Astrocyte (in vitro differentiated cells and primary cell): ENCODE data around the gene P4HA1. TPM values are rescaled to one million over a fixed set of nuclear protein-coding genes. Genes with fewer than 3 reads are reported as not detected.
A peak's percentile ranks its signal among the peaks of the same experiment; 100 is the strongest.

Experiments used
- DNase-seq: peaks from one replicate; pipeline ENCODE4 v3.0.0-alpha.2; 2010; ENCODE audit warnings: low read depth
- FAIRE-seq: peaks from 2 replicates; lab custom pipeline; 2011; peaks lifted over from hg19 to GRCh38; lab: Jason Lieb, UNC
- H2AFZ ChIP-seq: 2 replicates; pipeline ENCODE4 v1.6.0; 2012; ENCODE audit warnings: low read depth, low read length, inconsistent platforms
- H3K27ac ChIP-seq: 2 replicates; pipeline ENCODE4 v1.5.1; 2011; ENCODE audit warnings: low read depth, low read length, inconsistent platforms
- H3K27me3 ChIP-seq: 2 replicates; pipeline ENCODE4 v1.6.0; 2011; ENCODE audit warnings: low read length, inconsistent platforms; ENCODE audit not compliant: insufficient read depth
- H3K36me3 ChIP-seq: 2 replicates; pipeline ENCODE4 v1.5.1; 2011; ENCODE audit warnings: low read length, inconsistent platforms; ENCODE audit not compliant: insufficient read depth
- H3K4me1 ChIP-seq: 2 replicates; pipeline ENCODE4 v1.5.1; 2011; ENCODE audit warnings: low read length, inconsistent platforms; ENCODE audit not compliant: insufficient read depth
- H3K4me2 ChIP-seq: 2 replicates; pipeline ENCODE4 v1.6.0; 2012; ENCODE audit warnings: low read length, inconsistent platforms
- H3K4me3 ChIP-seq: 2 replicates; pipeline ENCODE4 v1.5.1; 2011; ENCODE audit warnings: low read depth, mild to moderate bottlenecking, low read length, inconsistent platforms; ENCODE audit not compliant: insufficient read depth
- H3K79me2 ChIP-seq: 2 replicates; pipeline ENCODE4 v1.6.0; 2012; ENCODE audit warnings: mild to moderate bottlenecking, low read length, inconsistent platforms; ENCODE audit not compliant: insufficient read depth
- H3K9ac ChIP-seq: 2 replicates; pipeline ENCODE4 v1.6.0; 2012; ENCODE audit warnings: mild to moderate bottlenecking, low read length, inconsistent platforms
- H3K9me3 ChIP-seq: 2 replicates; pipeline ENCODE4 v1.5.1; 2012; ENCODE audit warnings: low read depth, mild to moderate bottlenecking, low read length, inconsistent platforms; ENCODE audit not compliant: insufficient read depth
- H4K20me1 ChIP-seq: 2 replicates; pipeline ENCODE4 v1.6.0; 2012; ENCODE audit warnings: low read length, inconsistent platforms; ENCODE audit not compliant: insufficient read depth
- H3K27ac Mint-ChIP-seq: one replicate; pipeline ENCODE4 v1.8.0; 2021; ENCODE audit warnings: mild to moderate bottlenecking, mixed read lengths; ENCODE audit not compliant: unreplicated experiment
- H3K27me3 Mint-ChIP-seq: one replicate; pipeline ENCODE4 v1.8.0; 2021; ENCODE audit warnings: low read depth, mixed read lengths; ENCODE audit not compliant: unreplicated experiment
- H3K36me3 Mint-ChIP-seq: one replicate; pipeline ENCODE4 v1.8.0; 2021; ENCODE audit warnings: low read depth, mixed read lengths; ENCODE audit not compliant: unreplicated experiment
- H3K4me1 Mint-ChIP-seq: one replicate; pipeline ENCODE4 v1.8.0; 2021; ENCODE audit warnings: low read depth, mixed read lengths; ENCODE audit not compliant: unreplicated experiment
- H3K4me3 Mint-ChIP-seq: one replicate; pipeline ENCODE4 v1.8.0; 2021; ENCODE audit warnings: mild to moderate bottlenecking, moderate library complexity, mixed read lengths; ENCODE audit not compliant: unreplicated experiment
- H3K9me3 Mint-ChIP-seq: one replicate; pipeline ENCODE4 v1.8.0; 2021; ENCODE audit warnings: mild to moderate bottlenecking, mixed read lengths; ENCODE audit not compliant: unreplicated experiment
- EZH2 ChIP-seq: IDR thresholded peaks from 2 replicates; pipeline ENCODE4 v1.6.1; 2012; ENCODE audit warnings: mild to moderate bottlenecking, low read length, inconsistent platforms; ENCODE audit not compliant: insufficient read depth
- total RNA-seq: library from RNA; stranded (reverse); gene quantifications from 2 replicates; pipeline ENCODE4 v1.2.1, GENCODE V29; 2021
- TF ChIP-seq, protein P1 (sequence below): IDR thresholded peaks from 2 replicates; pipeline ENCODE4 v1.5.1; 2011; ENCODE audit warnings: low read depth, mild to moderate bottlenecking, inconsistent platforms, low read length, moderate library complexity; ENCODE audit not compliant: insufficient read depth

P4HA1 gene
- total RNA-seq, 1 donor from 2014 or later = 244 TPM

DNA sequence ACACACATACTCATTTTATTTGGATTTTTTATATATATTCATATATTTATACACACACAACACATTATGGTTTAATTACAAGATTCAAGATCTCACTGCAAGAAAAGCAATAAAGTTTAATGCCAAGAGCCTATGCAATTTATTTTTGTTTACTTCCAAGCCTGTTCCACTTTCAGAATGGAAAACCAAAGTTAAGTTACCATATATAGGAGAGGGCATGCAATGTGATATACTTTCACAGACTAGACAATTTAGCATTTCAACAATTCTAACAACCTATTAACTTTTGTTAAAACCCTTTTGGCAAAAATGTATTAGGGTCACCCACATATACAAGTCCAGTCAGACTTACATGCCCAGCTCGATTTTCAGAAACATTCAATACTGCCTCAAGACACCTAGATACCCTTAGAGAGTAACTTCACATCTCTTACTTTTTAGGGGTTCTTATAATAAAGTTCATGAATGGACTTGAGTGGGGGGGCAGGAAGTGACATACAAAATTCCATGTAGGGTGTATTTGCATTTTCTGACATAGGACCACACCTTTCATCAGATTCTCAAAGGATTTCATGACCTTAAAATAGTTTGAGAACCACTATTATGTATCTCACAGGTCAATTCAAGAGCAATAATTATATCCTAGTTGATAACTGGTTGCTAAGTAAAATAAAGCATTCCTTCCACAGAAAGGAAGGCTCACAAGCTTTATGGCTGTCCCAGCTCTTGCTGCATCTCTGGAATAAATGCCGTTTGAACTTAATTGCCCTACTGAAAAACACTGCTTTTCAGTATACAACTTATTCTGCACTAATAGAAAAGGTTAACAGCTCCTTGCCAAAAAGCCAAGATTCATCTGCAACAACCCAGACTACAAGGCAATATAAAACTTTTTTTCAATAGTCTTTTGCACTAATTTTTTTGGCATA lies 2.5 kb downstream of the P4HA1 start:
- H3K36me3 ChIP-seq = no peaks in the 10 kb centered on the region
- no peak overlapping the region for H2AFZ ChIP-seq
- no peak for FAIRE-seq
- peaks cover 71% of the 10 kb centered on the region for H3K79me2 ChIP-seq
- no peaks in the 10 kb centered on the region for H3K9me3 ChIP-seq
- H4K20me1 ChIP-seq = peaks cover 22% of the 10 kb centered on the region
- H3K27ac ChIP-seq = peak overlapping the region; percentile 93
- Mint-ChIP-seq H3K4me1 (peaks cover 18% of the 10 kb centered on the region), H3K36me3 (peaks cover 2% of the 10 kb centered on the region), H3K4me3 (peak overlapping the region; percentile 94), H3K27ac (peak overlapping the region; percentile 96), H3K9me3 (no peaks in the 10 kb centered on the region), H3K27me3 (no peaks in the 10 kb centered on the region)
- peak overlapping the region; percentile 94 for H3K4me3 ChIP-seq
- TF ChIP-seq, protein P1, sequence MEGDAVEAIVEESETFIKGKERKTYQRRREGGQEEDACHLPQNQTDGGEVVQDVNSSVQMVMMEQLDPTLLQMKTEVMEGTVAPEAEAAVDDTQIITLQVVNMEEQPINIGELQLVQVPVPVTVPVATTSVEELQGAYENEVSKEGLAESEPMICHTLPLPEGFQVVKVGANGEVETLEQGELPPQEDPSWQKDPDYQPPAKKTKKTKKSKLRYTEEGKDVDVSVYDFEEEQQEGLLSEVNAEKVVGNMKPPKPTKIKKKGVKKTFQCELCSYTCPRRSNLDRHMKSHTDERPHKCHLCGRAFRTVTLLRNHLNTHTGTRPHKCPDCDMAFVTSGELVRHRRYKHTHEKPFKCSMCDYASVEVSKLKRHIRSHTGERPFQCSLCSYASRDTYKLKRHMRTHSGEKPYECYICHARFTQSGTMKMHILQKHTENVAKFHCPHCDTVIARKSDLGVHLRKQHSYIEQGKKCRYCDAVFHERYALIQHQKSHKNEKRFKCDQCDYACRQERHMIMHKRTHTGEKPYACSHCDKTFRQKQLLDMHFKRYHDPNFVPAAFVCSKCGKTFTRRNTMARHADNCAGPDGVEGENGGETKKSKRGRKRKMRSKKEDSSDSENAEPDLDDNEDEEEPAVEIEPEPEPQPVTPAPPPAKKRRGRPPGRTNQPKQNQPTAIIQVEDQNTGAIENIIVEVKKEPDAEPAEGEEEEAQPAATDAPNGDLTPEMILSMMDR = no peak
- no peak for TF ChIP-seq EZH2
- H3K27me3 ChIP-seq = no peaks in the 10 kb centered on the region
- no peak for DNase-seq
- peak overlapping the region; percentile 98 for H3K9ac ChIP-seq
- H3K4me1 ChIP-seq = peaks cover 9% of the 10 kb centered on the region
- H3K4me2 ChIP-seq = peak overlapping the region; percentile 92

DNA sequence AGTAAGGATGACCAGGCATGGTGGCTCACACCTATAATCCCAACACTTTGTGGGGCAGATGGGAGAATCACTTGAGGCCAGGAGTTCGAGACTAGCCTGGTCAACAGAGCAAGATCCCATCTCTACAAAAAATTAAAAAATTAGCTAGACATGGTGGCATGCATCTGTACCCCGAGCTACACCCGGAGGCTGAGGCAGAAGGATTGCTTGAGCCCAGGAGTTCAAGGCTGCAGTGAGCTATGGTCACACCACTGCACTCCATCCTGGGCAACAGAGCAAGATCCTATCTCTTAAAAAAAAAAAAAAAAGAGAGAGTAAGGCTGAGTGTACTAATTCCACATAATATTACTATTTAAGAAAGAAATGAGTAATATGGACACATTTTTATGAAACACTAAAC lies 3.8 kb downstream of the P4HA1 start:
- Histone ChIP-seq H3K36me3 (no peaks in the 10 kb centered on the region), H2AFZ (no peak overlapping the region), H4K20me1 (peaks cover 30% of the 10 kb centered on the region), H3K4me1 (peaks cover 9% of the 10 kb centered on the region), H3K79me2 (peaks cover 84% of the 10 kb centered on the region), H3K27ac (no peak overlapping the region), H3K4me3 (no peak overlapping the region), H3K4me2 (no peak overlapping the region), H3K9me3 (no peaks in the 10 kb centered on the region), H3K27me3 (no peaks in the 10 kb centered on the region), H3K9ac (no peak overlapping the region)
- no peaks in the 10 kb centered on the region for H3K27me3 Mint-ChIP-seq
- no peak overlapping the region for H3K27ac Mint-ChIP-seq
- TF ChIP-seq EZH2 = no peak
- TF ChIP-seq, protein P1 = no peak
- H3K4me1 Mint-ChIP-seq = peaks cover 22% of the 10 kb centered on the region
- H3K9me3 Mint-ChIP-seq = no peaks in the 10 kb centered on the region
- no peak for DNase-seq
- peaks cover 4% of the 10 kb centered on the region for H3K36me3 Mint-ChIP-seq
- FAIRE-seq = no peak
- peak overlapping the region; percentile 84 for H3K4me3 Mint-ChIP-seq

DNA sequence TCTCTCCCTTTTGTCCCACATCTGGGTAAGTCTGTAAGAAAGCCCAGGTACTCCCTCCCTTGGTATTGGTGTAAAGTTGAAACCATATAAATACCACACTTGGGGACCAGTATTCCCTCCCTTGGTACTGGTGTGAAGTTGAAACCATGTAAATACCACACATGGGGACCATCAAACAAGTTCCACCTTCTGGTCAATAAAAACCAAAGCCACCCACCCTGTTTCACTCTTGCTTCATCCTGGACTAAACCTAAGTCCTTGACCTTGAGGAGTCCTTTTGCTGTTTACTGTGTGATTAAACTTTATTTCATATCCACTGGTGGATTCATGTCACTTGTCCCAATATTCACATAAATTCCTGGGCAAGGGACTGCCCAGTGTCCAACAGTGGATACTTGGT lies 8.4 kb downstream of the P4HA1 start:
- no peak overlapping the region for H3K9ac ChIP-seq
- H3K27me3 ChIP-seq = no peaks in the 10 kb centered on the region
- H3K27ac ChIP-seq = no peak overlapping the region
- H3K4me2 ChIP-seq = no peak overlapping the region
- Mint-ChIP-seq H3K27me3 (no peaks in the 10 kb centered on the region), H3K36me3 (peaks cover 7% of the 10 kb centered on the region), H3K4me1 (peaks cover 22% of the 10 kb centered on the region), H3K4me3 (peak overlapping the region; percentile 27), H3K9me3 (no peaks in the 10 kb centered on the region), H3K27ac (no peak overlapping the region)
- DNase-seq (no peak), FAIRE-seq (no peak)
- H2AFZ ChIP-seq = no peak overlapping the region
- no peaks in the 10 kb centered on the region for H3K9me3 ChIP-seq
- TF ChIP-seq, protein P1 = no peak
- no peak for TF ChIP-seq EZH2
- no peaks in the 10 kb centered on the region for H3K36me3 ChIP-seq
- no peaks in the 10 kb centered on the region for H3K4me1 ChIP-seq
- peaks cover 57% of the 10 kb centered on the region for H4K20me1 ChIP-seq
- peaks cover 94% of the 10 kb centered on the region for H3K79me2 ChIP-seq
- no peak overlapping the region for H3K4me3 ChIP-seq
